CD14-positive monocyte (primary cell): Measurements from ENCODE around the gene ARHGAP44. TPM values are rescaled to one million over a fixed set of nuclear protein-coding genes. Genes with fewer than 3 reads are reported as not detected.

Source experiments
- DNase-seq, 3 donors: peaks; one replicate each; pipeline ENCODE4 v3.0.0-alpha.2; 2011 to 2022
- H2AFZ ChIP-seq: 2 replicates; pipeline ENCODE4 v1.6.0; 2012; ENCODE audit warnings: mild to moderate bottlenecking, low read depth, low read length, inconsistent platforms; ENCODE audit not compliant: insufficient read depth, poor library complexity, severe bottlenecking
- H3K27ac ChIP-seq, 2 donors: 1 replicate in 1 of 2; 2 replicates in 1 of 2; pipeline ENCODE4 v1.5.1; 2012 to 2013; ENCODE audit warnings: low read length in 2 of 2, control low read depth in 1 of 2, inconsistent platforms in 1 of 2, low read depth in 1 of 2, mild to moderate bottlenecking in 1 of 2
- H3K27me3 ChIP-seq, 2 donors: one replicate each; pipeline versions ENCODE4 v1.6.0 to v1.6.1; 2011 to 2013; ENCODE audit warnings: low read length in 2 of 2; ENCODE audit not compliant: control insufficient read depth in 2 of 2, insufficient read depth in 2 of 2
- H3K36me3 ChIP-seq, 2 donors: replicated peaks in 1 of 2; 1 replicate in 1 of 2; 2 replicates in 1 of 2; pipeline versions ENCODE4 v1.5.1 to v1.6.1; 2012 to 2013; ENCODE audit warnings: low read length in 2 of 2, control low read depth in 1 of 2, inconsistent platforms in 1 of 2, mild to moderate bottlenecking in 1 of 2; ENCODE audit not compliant: insufficient read depth in 2 of 2, control insufficient read depth in 1 of 2
- H3K4me1 ChIP-seq, 2 donors: 1 replicate in 1 of 2; 2 replicates in 1 of 2; pipeline versions ENCODE4 v1.5.1 to v1.6.1; 2012 to 2013; ENCODE audit warnings: low read length in 2 of 2, control low read depth in 1 of 2, inconsistent platforms in 1 of 2, mild to moderate bottlenecking in 1 of 2, moderate library complexity in 1 of 2; ENCODE audit not compliant: insufficient read depth in 2 of 2, control insufficient read depth in 1 of 2
- H3K4me2 ChIP-seq: replicated peaks from 2 replicates; pipeline ENCODE3; 2012; ENCODE audit warnings: low read length, moderate library complexity, mild to moderate bottlenecking; ENCODE audit not compliant: poor library complexity, severe bottlenecking; ENCODE audit errors: extremely low read depth
- H3K4me3 ChIP-seq, 3 experiments: fragments of 200-600 bp in 1 of 3; sonication (generic) in 1 of 3; replicated peaks in 1 of 3; 1 replicate in 2 of 3; 2 replicates in 1 of 3; pipeline ENCODE4 v1.5.1; 2011 to 2013; ENCODE audit warnings: low read length in 3 of 3, mild to moderate bottlenecking in 3 of 3, control low read depth in 2 of 3, low read depth in 2 of 3, inconsistent platforms in 1 of 3, moderate library complexity in 1 of 3
- H3K79me2 ChIP-seq: 2 replicates; pipeline ENCODE4 v1.6.0; 2012; ENCODE audit warnings: mild to moderate bottlenecking, control low read depth, inconsistent platforms, low read length, moderate library complexity; ENCODE audit not compliant: insufficient read depth
- H3K9ac ChIP-seq: 2 replicates; pipeline ENCODE4 v1.6.0; 2017; ENCODE audit warnings: low read length, mild to moderate bottlenecking; ENCODE audit not compliant: insufficient read depth, poor library complexity, severe bottlenecking
- H3K9me3 ChIP-seq, 2 donors: replicated peaks in 1 of 2; 1 replicate in 1 of 2; 2 replicates in 1 of 2; pipeline versions ENCODE4 v1.5.1 to v1.6.1; 2012 to 2013; ENCODE audit warnings: low read length in 2 of 2, control low read depth in 1 of 2; ENCODE audit not compliant: control insufficient read depth in 1 of 2, insufficient read depth in 1 of 2
- H4K20me1 ChIP-seq: 2 replicates; pipeline ENCODE4 v1.6.0; 2012; ENCODE audit warnings: mild to moderate bottlenecking, low read length, control low read depth, moderate library complexity; ENCODE audit not compliant: insufficient read depth
- H3K27ac Mint-ChIP-seq, 7 donors: one replicate each; pipeline ENCODE4 v1.8.0; 2020; ENCODE audit warnings: mild to moderate bottlenecking in 7 of 7, mixed read lengths in 7 of 7, moderate library complexity in 6 of 7, inconsistent platforms in 2 of 7
- H3K27me3 Mint-ChIP-seq, 3 donors: one replicate each; pipeline ENCODE4 v1.8.0; 2021 to 2022; ENCODE audit warnings: low read depth in 3 of 3, mild to moderate bottlenecking in 3 of 3, mixed read lengths in 3 of 3, moderate library complexity in 3 of 3, inconsistent platforms in 1 of 3
- H3K36me3 Mint-ChIP-seq, 2 donors: one replicate each; pipeline ENCODE4 v1.8.0; 2020; ENCODE audit warnings: mixed read lengths in 2 of 2, inconsistent platforms in 1 of 2, mild to moderate bottlenecking in 1 of 2
- H3K4me1 Mint-ChIP-seq: one replicate; pipeline ENCODE4 v1.8.0; 2020; ENCODE audit warnings: mild to moderate bottlenecking, mixed read lengths
- H3K4me3 Mint-ChIP-seq, 2 donors: one replicate each; pipeline ENCODE4 v1.8.0; 2020; ENCODE audit warnings: mild to moderate bottlenecking in 2 of 2, mixed read lengths in 2 of 2, moderate library complexity in 1 of 2
- H3K9me3 Mint-ChIP-seq, 7 donors: one replicate each; pipeline ENCODE4 v1.8.0; 2020 to 2022; ENCODE audit warnings: mixed read lengths in 7 of 7, mild to moderate bottlenecking in 6 of 7, moderate library complexity in 6 of 7, inconsistent platforms in 2 of 7
- WGBS: methylation state at CpG from one replicate; pipeline ENCODE4 v1.1.5; 2013; ENCODE audit warnings: missing lambda C conversion rate; ENCODE audit not compliant: insufficient coverage; 5-methylcytosine and 5-hydroxymethylcytosine counted together
- intact Hi-C, 2 donors: fragments of 100-400 bp; cut with micrococcal nuclease; formaldehyde crosslinking; loops; one replicate each; pipeline versions ENCODE4 v1.15.0 to v1.15.1; 2023
- polyA plus RNA-seq, 3 donors: library from polyadenylated mRNA; depleted of rRNA in 1 of 3; unstranded in 2 of 3; stranded (reverse) in 1 of 3; fragments of 300-500 nt in 2 of 3; fragments of >200 nt in 1 of 3; fragmentation: Illumina TruSeq in 2 of 3; gene quantifications; 1 replicate in 2 of 3; 2 replicates in 1 of 3; pipeline ENCODE4 v1.2.3, GENCODE V29; 2012 to 2021
- TF ChIP-seq, protein P1 (sequence below): fragments of 200-600 bp; IDR thresholded peaks from one replicate; pipeline ENCODE4 v1.8.0; 2022; ENCODE audit warnings: antibody characterized with exemption, mild to moderate bottlenecking

The ARHGAP44 gene
- polyA plus RNA-seq, 3 donors, result not detected

DNA sequence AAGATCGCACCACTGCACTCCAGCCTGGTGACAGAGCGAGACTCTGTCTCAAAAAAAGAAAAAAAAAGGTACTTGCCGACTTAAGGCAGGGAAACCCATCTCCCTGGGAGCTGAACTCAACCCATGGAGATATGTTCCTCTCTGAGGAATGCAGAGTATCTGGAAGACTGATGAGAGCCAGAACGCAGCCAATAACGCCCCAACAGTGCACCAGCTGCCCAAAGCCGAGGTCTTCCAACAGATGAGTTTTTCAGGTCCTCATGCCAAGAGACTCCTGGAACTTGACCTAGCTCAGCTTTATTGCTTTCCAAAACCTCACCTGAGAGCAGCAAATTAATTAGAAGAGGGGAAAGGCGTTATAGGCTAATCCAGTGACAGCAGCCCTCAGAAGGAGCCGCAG is 219.2 kb downstream of the ARHGAP44 start:
- no peaks in the 10 kb centered on the region for H3K79me2 ChIP-seq
- intact Hi-C loops, result no loop called here
- H2AFZ ChIP-seq, result no peak overlapping the region
- Mint-ChIP-seq H3K27me3 (no peaks in the 10 kb centered on the region), H3K36me3 (peaks cover 65 to 82% of the 10 kb centered on the region in 2 donors), H3K27ac (peak overlapping the region in 2 of 7 donors; percentile 46 to 56), H3K9me3 (no peaks in the 10 kb centered on the region), H3K4me3 (no peak overlapping the region), H3K4me1 (no peaks in the 10 kb centered on the region)
- H3K27me3 ChIP-seq, result no peaks in the 10 kb centered on the region
- WGBS, result 100% methylated on average over 7 of the region's 8 CpGs
- H3K36me3 ChIP-seq, result peaks cover 66 to 97% of the 10 kb centered on the region in 2 donors
- TF ChIP-seq, protein P1, sequence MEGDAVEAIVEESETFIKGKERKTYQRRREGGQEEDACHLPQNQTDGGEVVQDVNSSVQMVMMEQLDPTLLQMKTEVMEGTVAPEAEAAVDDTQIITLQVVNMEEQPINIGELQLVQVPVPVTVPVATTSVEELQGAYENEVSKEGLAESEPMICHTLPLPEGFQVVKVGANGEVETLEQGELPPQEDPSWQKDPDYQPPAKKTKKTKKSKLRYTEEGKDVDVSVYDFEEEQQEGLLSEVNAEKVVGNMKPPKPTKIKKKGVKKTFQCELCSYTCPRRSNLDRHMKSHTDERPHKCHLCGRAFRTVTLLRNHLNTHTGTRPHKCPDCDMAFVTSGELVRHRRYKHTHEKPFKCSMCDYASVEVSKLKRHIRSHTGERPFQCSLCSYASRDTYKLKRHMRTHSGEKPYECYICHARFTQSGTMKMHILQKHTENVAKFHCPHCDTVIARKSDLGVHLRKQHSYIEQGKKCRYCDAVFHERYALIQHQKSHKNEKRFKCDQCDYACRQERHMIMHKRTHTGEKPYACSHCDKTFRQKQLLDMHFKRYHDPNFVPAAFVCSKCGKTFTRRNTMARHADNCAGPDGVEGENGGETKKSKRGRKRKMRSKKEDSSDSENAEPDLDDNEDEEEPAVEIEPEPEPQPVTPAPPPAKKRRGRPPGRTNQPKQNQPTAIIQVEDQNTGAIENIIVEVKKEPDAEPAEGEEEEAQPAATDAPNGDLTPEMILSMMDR, result no peak
- peaks cover under 1% of the 10 kb centered on the region for H4K20me1 ChIP-seq
- H3K4me2 ChIP-seq, result no peak overlapping the region
- no peak overlapping the region for H3K9ac ChIP-seq
- no peaks in the 10 kb centered on the region for H3K9me3 ChIP-seq
- no peak overlapping the region for H3K4me3 ChIP-seq
- H3K4me1 ChIP-seq, result no peaks in the 10 kb centered on the region
- H3K27ac ChIP-seq, result no peak overlapping the region
- DNase-seq, result no peak

DNA sequence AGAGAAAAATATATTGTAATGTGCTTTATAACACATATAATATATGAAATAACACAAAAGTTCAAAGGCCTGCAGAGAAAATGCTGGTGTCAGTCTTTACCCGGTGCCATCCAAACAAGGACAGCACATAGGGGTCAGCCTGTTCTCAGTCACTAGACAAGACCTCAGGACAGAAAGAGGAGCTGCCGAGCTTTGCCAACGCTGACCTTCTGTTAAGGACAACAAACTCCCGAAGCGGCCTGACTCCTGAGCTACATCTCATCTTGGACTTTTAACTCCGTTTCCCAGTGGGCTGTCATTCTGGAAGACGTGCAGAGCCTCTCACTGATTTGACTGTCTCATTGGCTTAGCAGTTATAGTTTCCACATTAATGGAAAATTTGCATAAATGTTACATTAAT is 221.7 kb downstream of the ARHGAP44 start:
- Histone ChIP-seq H2AFZ (no peak overlapping the region), H4K20me1 (no peaks in the 10 kb centered on the region), H3K4me2 (no peak overlapping the region), H3K79me2 (no peaks in the 10 kb centered on the region), H3K4me1 (no peaks in the 10 kb centered on the region), H3K27me3 (no peaks in the 10 kb centered on the region), H3K36me3 (peaks cover 67 to 97% of the 10 kb centered on the region in 2 donors), H3K4me3 (no peak overlapping the region), H3K27ac (no peak overlapping the region), H3K9ac (no peak overlapping the region), H3K9me3 (no peaks in the 10 kb centered on the region)
- Mint-ChIP-seq H3K4me1 (no peaks in the 10 kb centered on the region), H3K27ac (no peak overlapping the region), H3K36me3 (peaks cover 84 to 90% of the 10 kb centered on the region in 2 donors), H3K4me3 (no peak overlapping the region), H3K9me3 (no peaks in the 10 kb centered on the region), H3K27me3 (peaks cover 0 to 2% (median 0%) of the 10 kb centered on the region in 3 donors)
- WGBS, result 94% methylated on average over 6 of the region's 7 CpGs
- TF ChIP-seq, protein P1, result no peak
- no peak for DNase-seq
- intact Hi-C loops, result no loop called here
